ENCODE results near the gene SFI1.
A peak's percentile ranks its signal among the peaks of the same experiment; 100 is the strongest.

Gene SFI1

DNA sequence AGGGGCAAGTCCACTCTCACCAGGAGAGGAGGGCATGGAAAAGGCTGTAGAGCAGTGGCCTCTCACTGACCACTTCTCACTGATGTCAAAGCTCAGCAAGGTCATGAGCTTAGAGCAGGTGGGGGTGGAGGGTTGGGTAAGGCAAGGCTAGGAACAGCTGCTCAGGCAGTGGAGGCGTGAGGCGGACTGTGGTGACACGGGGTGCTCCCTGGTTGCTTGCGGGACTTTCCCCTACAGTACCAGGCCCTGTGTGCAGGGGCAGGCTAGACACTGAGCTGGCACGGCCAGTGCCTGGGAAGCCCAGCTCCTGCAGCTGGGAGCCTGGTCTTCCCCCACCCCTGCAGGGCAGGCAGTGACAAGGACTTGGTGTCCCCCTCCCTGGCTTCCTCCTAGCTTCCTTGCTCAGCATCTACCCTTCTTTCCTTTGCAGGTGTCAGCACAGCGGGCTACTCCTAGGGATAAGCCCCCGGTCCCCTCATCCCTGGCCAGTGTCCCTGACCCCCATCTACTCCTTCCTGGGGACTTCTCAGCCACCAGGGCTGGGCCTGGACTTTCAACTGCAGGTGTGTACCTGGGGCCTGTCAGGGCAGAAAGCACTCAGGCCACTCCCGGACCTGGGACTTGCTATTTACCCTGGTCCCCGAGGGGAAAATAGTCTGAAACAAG, 120.1 kb downstream of the SFI1 start:
- no peak for DNase-seq (ENCODE audit: low read depth)

DNA sequence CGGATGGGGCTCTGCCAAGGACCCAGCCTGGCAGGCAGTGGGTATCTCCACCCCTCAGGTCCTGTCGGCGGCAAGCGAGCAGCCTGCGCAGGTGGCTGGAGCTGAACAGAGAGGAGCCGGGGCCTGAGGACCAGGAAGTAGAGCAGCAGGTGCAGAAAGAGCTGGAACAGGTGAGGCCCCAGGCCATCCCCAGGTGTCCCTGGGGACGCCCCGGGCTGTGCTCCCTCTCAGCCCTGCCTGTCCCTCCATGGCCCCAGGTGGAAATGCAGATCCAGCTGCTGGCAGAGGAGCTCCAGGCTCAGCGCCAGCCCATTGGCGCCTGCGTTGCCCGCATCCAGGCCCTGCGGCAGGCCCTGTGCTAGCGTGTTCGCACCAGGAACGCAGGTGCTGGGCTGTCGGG, 121.7 kb downstream of the SFI1 start:
- no peak for DNase-seq (ENCODE audit: low read depth)

DNA sequence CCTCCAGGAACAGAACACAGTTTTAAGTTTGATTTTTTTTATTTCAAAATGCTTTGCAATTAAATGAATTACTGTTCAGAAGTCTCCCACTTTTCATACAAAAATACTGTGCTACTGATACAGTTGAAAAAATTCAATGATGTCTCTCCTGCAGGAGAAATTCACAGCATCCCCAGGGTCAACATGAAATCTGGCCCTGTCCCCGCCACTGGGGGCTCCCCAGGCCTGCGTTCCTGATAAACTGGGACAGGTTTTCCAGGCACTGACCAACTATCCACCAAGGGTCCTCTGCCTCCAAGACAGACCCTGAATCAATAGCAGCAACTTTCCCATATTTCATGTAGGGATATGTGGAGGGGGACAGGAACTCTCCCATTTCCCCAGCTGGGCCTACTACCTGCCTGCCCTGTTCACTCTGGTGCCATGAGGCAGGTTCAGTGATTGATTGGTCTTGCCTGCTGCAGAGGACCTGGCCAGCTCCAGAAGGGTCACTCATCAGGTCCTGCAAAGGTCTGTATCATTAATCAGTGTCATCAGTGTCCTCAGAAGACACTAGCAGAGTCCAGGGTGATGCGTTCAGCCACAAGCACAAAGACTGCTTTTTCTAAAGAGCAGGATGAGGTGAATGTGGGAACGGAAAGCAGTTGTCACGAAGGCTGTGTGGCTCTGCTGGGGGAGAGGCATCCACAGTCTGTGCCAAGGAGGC, 122.3 kb downstream of the SFI1 start:
- no peak for DNase-seq (ENCODE audit: low read depth)

DNA sequence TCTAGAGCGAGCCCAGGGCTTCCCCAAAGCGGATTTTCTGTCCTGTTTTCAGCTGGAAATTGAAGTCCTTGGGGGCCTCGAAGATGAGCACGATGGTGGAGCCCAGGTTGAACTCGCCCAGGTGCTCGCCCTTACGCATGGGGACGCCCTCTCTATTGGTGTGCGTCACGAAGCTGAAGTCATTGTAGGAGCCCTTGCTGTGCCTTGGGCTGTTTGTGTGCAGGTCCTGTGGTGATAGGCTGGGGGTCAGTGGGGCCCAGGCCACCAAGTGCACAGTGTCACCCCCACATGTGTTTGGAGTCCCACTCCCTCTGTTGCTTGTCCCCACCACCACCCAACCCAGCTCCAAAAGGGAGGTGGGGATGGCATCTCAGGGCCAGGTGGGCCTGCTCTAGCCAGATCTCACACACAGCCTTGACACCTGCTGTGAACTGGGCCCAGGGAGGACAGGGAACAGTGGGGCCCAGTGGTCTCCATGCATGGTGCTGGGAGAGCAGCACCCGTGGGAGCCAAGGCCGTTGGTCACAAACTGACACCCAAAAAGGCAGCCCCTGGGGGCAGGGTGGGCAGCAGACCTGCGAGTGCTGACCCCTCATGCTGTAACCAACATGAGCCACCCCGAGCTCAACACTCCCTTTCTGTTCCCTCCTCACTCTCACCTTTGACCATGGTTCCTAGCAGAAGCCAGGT, 123.4 kb downstream of the SFI1 start:
- DNase-seq (ENCODE audit: low read depth), result no peak

DNA sequence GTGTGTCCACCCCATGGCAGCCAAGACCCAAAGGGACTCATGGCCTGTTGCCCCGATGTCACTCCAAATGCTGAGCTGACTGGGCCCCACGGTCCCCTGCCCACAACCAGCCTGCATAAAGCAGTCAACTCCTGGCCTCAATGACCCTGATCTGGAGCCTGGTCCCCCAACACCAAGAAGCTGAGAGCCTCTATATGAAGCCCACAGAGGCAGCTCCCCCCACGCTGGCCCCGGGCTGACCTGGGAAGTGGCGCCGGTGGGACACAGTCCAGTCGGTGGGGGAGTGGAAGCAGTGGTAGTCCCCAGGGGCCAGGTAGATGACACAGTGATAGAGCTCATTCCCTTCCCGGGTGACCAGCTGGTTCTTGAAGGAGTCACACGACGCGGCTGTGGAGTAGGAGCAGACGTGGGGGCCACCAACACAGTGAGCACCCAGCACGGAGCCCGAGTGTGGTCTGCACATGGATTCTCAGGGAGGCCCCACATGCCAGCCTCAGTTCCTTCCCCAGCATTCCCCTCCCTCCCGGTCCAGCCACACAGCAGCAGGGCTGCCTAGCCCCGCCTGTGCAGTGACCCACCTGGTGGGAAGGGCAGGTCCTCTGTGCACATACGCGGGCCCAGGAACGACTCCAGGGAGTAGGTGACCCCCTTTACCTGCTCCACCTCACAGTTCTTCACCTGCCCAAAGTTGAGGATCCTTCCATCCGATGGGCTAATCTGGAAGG, 124.6 kb downstream of the SFI1 start:
- DNase-seq (ENCODE audit: low read depth), result no peak

DNA sequence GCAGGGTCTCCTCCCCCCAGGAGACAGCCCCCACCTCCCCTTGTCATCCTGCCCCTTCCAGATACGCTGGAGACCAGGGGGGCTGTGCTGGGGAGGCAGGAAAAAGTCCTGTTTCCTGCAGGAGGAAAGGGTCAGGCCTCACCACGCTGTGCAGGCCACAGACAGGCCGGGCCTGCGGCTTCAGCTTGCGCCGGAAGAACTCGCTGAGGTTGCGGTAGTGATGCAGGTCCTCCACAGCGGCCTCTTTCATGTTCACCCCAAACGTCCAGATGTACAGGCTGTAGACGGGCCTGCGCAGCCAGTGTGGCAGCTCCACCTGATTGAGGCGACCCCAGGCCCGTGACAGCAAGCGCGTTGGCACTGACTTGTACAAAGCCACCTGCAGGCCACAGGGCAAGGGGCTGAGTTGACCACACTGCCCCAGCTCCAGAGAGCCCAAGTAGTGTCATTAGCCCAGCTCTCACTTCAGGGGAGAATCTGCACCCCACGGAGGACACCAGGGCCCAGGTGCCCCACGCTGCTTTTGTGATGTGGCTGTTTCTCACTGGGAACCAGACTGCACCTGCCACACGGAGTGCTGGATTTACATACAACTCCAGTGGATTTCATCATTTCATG, 125.3 kb downstream of the SFI1 start:
- no peak for DNase-seq (ENCODE audit: low read depth)

DNA sequence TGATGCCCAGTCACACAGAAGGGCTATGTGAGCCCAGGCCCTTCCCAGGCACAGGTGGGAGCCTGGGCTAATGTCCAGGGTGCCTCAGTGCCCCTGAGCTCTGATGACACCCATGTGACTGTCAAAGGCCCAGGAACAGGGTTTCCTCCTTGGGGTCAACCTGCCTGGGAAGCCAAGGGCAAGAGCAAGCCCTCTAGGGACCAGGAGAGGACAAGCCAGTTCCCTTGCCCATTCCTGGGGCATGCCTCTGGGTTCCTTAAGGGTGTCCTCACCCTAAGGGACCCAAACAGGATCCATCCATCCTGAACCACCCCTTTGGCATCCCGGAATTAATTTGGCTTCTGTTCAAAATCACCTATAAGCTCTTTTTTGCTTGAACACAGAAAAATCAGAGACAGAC, 126.6 kb downstream of the SFI1 start:
- no peak for DNase-seq (ENCODE audit: low read depth)

DNA sequence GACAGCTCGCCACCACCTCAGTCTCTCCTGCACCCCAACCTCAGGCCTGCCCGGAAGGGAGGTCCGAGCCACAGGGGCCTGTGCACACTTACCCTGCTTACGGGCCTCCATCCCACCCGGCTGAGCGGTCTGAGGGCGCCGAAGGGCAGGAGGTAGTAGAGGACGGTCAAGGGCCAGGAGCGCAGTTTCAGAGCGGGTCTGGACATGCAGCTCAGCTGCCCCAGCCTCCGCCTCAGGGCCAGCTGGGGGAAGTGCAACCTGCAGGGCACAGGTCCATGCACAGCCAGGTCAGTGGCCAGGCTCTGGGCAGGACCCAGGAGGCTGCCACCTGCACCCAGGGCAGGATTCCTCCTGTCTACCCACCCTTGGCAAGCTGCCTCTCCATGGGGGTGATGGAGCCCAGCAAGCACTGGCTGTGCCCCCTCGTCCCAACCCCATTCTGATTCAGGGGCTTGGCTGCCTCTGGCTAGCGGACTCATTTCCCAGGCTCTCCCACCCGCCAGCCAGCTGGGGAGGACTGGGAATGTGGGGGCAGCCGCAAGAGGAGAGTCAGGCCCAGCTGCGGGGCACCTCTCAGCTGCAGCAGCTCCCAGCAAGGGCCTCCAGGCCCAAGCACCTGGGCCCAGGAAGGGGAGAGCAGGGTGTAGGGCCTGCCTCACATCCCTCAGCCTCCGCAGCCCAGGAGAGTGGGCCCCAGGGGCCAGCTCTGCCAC, 127.4 kb downstream of the SFI1 start:
- DNase-seq (ENCODE audit: low read depth), result no peak

DNA sequence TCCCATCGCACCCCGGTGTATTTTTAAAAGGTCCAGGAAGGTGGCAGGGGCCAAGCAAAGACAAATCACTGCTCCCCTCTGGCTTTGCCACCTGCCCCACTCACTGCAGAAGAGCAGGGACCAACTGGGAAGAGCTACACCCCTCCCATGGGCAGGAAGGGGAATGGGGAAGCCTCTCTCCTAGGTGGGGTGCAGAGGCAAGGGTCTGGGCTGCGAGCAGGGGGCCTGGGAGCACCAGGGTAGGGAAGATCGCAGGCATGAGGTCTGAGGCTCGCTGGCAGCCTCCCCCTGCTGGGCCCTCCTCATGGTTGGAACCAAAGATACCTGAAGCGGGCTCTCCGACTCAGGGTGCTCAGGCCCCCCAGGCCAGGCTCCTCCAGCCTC, 128.9 kb downstream of the SFI1 start:
- no peak for DNase-seq (ENCODE audit: low read depth)

DNA sequence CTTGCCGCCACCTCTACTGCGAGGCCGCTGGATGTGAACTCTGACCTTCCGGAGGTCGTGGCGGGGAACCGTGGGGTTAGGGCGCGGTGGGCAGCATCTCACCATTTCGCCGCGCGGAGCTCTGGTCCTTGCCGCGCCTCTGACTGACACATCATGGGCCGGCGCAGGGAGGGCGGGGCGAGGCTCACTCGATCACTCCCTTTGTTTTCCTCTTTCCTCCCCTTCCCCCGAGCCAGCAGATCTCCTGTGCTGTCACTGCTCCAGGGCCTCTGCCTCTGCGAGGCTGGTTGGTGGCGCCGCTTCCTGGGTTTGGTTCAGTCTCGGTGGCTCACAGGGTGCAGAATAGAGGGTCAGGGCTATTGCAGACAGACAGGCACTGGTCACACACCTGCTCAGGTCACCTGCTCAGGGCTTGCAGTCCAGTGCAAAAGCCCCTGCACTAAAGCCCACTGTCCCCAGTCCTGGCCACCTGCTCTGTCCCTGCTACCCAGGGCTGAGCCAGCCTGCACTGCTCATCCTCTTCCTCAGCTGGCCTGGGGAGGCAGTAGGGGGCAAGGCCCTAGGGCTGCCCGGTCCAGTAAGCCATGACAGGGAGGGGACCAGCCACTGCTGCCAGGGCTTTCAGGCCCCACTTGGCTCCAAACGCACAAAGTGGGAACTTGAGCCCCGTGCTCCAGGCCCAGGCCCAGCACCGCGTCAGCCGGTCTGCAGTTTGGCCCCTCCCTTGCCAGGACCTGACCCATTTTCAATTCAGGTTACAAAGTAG, 129.5 kb downstream of the SFI1 start:
- no peak for DNase-seq (ENCODE audit: low read depth)

DNA sequence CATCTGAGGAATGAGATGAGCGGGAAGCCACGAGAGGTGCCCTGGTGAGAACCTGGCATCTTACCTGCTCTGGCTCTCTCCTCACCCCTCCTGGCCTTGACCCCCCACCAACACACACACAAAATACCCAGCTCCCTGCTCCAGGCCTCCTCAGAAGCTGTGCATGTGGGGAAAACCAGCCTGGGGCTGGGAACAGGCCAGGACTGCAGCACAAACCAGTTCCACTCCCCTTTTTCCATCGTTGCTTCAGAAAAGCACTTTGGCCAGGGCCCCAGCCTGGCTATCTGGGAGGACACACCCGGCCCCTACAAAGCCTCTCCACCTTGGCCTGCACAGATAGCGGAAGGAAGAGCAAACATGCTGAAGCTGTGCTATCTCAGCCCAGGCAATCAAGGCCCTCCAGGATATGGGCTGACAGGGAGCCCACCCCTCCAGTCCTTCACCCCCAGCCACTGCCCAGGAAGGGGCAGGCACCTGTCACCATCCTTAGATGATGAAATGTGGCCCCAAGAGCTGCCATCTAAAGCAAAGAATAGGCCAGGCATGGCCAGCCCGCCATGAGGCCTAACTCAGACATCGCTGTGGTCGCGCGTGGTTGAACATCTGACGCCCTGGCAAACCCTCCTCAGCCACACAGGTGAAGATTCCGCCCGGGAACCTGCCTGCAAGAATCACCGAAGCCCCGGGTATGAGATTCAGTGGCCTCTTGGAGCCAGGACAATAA, 130.3 kb downstream of the SFI1 start:
- DNase-seq (ENCODE audit: low read depth), result no peak

DNA sequence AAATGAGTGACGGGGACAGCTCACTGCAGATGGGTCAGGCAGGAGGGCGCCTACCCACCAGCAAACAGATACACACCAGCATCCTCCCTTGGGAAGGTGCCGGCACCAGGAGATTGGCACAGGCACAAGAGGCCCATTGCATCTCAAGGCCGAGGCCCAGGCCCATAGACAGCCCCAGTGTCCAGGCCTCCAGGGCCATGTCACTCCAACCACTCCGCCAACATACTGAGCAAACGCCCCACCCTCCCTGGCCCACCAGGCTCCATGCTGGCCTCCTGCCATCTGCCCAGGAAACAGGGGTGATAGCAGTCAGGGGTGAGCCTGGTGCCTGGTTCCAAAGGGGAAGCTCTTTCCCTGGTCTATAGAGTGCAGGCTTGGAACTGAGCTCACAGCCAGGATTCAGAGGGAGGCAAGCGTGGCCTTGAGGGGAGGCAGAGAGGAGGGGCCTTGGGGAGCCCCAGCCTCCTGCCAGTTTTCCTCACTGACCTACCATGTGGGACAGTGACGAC, 130.9 kb downstream of the SFI1 start:
- no peak for DNase-seq (ENCODE audit: low read depth)

DNA sequence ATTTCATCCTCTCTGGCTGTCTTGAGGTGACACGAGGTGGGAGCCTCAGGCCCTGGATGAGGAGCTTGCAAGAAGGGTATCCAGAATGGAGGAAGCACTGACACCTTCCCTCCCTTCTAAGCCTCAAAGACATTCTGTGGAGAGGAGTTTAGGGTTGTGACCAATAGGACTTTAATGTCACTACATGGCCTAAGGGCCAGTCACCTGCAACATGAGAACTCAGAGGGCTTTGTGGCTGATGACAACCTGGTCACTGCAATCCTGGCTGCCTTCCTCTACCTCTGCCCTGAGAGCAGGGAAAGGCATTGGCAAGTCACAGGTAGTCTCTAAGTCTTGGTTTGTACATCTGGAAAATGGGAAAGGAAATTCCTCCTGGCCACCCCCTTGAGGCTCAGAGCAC, 132.0 kb downstream of the SFI1 start:
- DNase-seq (ENCODE audit: low read depth), result no peak

DNA sequence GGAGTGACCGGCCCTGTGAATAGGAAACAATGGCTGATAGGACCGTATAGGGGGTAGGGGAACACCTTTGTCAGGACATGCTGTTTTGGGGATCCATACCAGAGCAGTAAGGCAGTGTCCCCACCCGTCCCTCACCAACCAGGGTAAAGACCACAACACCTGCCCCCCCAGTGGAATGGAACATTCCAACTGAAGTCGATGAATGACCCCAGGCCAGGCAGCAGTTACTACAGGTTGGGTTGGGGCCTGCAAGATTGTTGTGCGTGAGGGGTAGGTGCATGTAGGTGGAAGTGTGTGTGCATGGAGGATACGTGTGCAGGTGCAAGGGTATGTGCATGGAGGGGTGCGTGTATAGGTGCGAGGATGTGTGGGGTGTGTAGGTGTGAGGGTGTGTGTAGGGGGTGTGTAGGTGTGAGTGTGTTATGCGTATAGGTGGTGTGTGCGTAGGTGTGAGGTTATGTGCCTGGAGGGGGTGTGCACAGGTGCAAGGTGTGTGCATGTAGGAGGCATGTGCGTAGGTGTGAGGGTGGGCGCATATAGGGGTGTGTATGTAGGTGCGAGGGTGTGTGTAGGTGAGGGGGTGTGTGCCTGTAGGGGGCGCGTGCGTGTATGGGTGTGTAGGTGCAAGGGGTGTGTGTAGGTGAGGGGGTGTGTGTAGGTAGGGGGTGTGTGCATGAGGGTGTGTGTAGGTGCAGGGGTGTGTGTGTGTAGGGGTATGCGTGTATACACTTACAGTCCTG, 132.8 kb downstream of the SFI1 start:
- no peak for DNase-seq (ENCODE audit: low read depth)

DNA sequence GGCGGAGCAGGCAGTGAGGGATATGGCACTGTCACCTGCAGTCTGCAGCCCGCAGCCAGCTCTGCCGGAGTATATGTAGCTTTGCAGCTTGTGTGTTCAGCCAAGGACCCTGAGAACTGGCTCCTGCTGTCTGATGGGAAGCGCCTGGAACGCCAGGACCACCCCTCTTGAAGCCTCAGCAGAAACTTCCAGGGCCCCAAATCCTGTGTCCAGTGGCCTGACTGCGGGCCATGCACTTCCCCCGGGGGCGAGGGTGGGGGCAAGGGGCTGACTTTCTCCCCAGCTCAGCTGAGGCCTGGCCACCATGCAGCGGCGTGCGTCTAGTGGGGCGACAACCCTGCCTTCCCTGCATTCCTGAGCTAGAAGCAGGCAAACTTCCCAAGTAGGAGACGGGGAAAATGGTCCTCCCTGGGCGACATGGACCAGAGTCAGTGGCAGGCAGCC, 133.4 kb downstream of the SFI1 start:
- no peak for DNase-seq (ENCODE audit: low read depth)

DNA sequence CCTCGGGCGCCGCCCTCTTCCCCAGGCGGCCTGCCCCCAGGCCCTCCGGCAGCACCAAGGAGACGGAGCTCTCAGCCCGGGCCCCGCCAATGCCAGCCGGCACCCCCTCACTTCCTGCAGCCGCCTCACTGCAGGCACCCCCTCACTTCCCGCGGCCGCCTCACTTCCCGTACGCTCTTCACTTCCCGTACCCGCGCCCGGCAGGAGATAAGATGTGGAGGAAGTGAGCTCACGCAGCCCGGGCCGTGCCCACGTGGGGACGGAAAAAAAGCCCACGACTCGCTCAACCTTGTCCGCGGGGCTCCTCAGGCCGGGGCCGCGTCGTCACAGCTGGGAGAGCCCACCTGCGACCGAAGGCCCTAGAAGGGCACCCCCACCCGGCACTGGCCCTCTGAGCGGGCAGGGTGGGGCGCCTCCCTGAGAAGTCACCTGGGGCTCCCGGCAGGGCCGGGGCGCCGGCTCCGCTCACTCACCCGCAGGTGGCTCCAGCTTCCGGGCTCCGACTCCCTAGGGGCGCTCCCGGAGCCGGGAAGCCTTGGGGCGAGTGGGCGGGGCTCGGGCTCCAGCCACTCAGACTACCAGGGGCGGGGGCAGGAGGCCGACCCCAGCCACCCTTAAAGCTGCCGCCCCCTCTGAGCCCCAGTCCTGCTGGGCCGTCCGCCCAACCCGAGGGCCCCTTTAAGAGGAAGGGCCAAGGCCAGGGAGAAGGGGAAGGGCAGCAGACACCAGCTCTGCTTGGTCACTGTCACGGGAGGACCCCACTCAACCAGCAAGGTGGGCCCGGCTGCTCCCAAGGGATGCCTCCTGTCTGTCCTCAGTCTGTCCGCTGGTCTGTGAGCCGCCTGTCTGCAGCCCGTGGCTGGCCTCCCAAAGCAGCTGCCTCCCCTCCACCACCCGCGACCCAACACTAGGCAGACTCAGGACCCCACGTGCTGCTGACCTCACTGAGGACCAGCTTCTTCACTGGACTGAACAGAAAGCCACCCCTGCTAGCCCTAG, 134.3 kb downstream of the SFI1 start:
- peak; percentile 76 for DNase-seq (ENCODE audit: low read depth)

DNA sequence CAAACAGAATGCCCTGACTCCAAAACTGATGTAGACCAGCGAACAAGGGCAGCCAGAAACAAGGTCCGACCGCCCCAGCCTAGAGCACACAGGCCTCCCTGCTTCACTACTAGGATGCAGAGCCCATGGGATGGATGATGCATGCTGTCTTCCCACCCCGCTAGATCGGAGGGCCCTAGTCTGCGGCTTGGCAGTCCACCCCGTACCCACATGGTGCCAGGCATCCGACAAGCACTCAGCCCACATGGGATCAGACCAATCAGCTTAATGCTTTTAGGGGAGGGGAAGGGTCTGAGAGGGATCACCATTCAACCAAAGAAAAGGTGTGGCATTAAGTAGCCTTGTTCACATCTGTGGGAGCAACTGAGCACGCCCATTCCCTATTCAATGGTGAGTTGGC, 135.1 kb downstream of the SFI1 start:
- no peak for DNase-seq (ENCODE audit: low read depth)
